Neuronal stem cell (in vitro differentiated cells): ENCODE data around the gene CD44.

Experiments used
- DNase-seq: peaks from one replicate; pipeline ENCODE4 v3.0.0-alpha.2; 2013; ENCODE audit warnings: low spot score
- H2AFZ ChIP-seq: one replicate; pipeline ENCODE4 v1.6.1; 2013; ENCODE audit warnings: mild to moderate bottlenecking, low read length, inconsistent platforms
- H2AK5ac ChIP-seq: 2 replicates; pipeline ENCODE4 v1.6.1; 2013; ENCODE audit warnings: low read depth, mild to moderate bottlenecking, inconsistent platforms, low read length, moderate library complexity, mixed read lengths
- H2BK120ac ChIP-seq: 2 replicates; pipeline ENCODE4 v1.6.1; 2013; ENCODE audit warnings: low read depth, mild to moderate bottlenecking, inconsistent platforms, low read length, moderate library complexity, mixed read lengths
- H2BK12ac ChIP-seq: one replicate; pipeline ENCODE4 v1.6.1; 2013; ENCODE audit warnings: low read length, inconsistent platforms
- H2BK15ac ChIP-seq: 2 replicates; pipeline ENCODE4 v1.6.1; 2013; ENCODE audit warnings: mild to moderate bottlenecking, low read length, inconsistent platforms, mixed read lengths
- H2BK5ac ChIP-seq: one replicate; pipeline ENCODE4 v1.6.1; 2013; ENCODE audit warnings: inconsistent platforms, mild to moderate bottlenecking, low read length, moderate library complexity
- H3K14ac ChIP-seq: one replicate; pipeline ENCODE4 v1.6.1; 2013; ENCODE audit warnings: low read length, inconsistent platforms
- H3K18ac ChIP-seq: 2 replicates; pipeline ENCODE4 v1.6.1; 2013; ENCODE audit warnings: low read length, inconsistent platforms
- H3K23ac ChIP-seq: 2 replicates; pipeline ENCODE4 v1.6.1; 2013; ENCODE audit warnings: low read depth, mild to moderate bottlenecking, mixed read lengths, low read length, inconsistent platforms; ENCODE audit not compliant: poor library complexity
- H3K27ac ChIP-seq: replicated peaks from 3 replicates; pipeline ENCODE4 v1.5.1; 2013; ENCODE audit warnings: low read length, inconsistent platforms
- H3K27me3 ChIP-seq, 3 experiments: 2 replicates each; pipeline ENCODE4 v1.6.1; 2013; ENCODE audit warnings: low read length in 3 of 3, mild to moderate bottlenecking in 2 of 3, inconsistent platforms in 1 of 3, low read depth in 1 of 3, mixed read lengths in 1 of 3, moderate library complexity in 1 of 3; ENCODE audit not compliant: control insufficient read depth in 3 of 3, insufficient read depth in 3 of 3
- H3K36me3 ChIP-seq, 2 donors: replicated peaks in 1 of 2; 2 replicates each; pipeline ENCODE4 v1.6.1; 2013; ENCODE audit warnings: low read length in 2 of 2; ENCODE audit not compliant: control insufficient read depth in 2 of 2, insufficient read depth in 2 of 2
- H3K4ac ChIP-seq: 2 replicates; pipeline ENCODE4 v1.6.1; 2013; ENCODE audit warnings: inconsistent platforms, mild to moderate bottlenecking, low read length, moderate library complexity
- H3K4me1 ChIP-seq, 2 donors: 1 replicate in 1 of 2; 2 replicates in 1 of 2; pipeline ENCODE4 v1.6.1; 2013; ENCODE audit warnings: low read length in 2 of 2, low read depth in 1 of 2; ENCODE audit not compliant: control insufficient read depth in 2 of 2, insufficient read depth in 1 of 2
- H3K4me2 ChIP-seq: one replicate; pipeline ENCODE4 v1.6.1; 2013; ENCODE audit warnings: mild to moderate bottlenecking, low read length, inconsistent platforms; ENCODE audit not compliant: insufficient read depth, poor library complexity, severe bottlenecking
- H3K4me3 ChIP-seq, 2 donors: 2 replicates each; pipeline ENCODE4 v1.5.1; 2013; ENCODE audit warnings: low read length in 2 of 2, mild to moderate bottlenecking in 2 of 2, inconsistent platforms in 1 of 2, moderate library complexity in 1 of 2
- H3K79me1 ChIP-seq: one replicate; pipeline ENCODE4 v1.6.1; 2013; ENCODE audit warnings: low read depth, mild to moderate bottlenecking, inconsistent platforms, low read length, moderate library complexity
- H3K9ac ChIP-seq: one replicate; pipeline ENCODE4 v1.6.1; 2013; ENCODE audit warnings: mild to moderate bottlenecking, low read depth, low read length, inconsistent platforms; ENCODE audit not compliant: poor library complexity
- H3K9me3 ChIP-seq, 2 donors: replicated peaks in 1 of 2; 2 replicates each; pipeline versions ENCODE3 to v1.6.1; 2013; ENCODE audit warnings: low read length in 2 of 2, mild to moderate bottlenecking in 2 of 2, inconsistent platforms in 1 of 2, low read depth in 1 of 2, mixed read lengths in 1 of 2, moderate library complexity in 1 of 2; ENCODE audit not compliant: control insufficient read depth in 2 of 2, insufficient read depth in 1 of 2
- H4K8ac ChIP-seq: one replicate; pipeline ENCODE4 v1.6.1; 2013; ENCODE audit warnings: low read depth, mild to moderate bottlenecking, inconsistent platforms, low read length, moderate library complexity
- H4K91ac ChIP-seq: one replicate; pipeline ENCODE4 v1.6.1; 2013; ENCODE audit warnings: low read length, low read depth, mild to moderate bottlenecking, inconsistent platforms; ENCODE audit not compliant: poor library complexity
- WGBS, 2 donors: extraction: QIAGEN DNeasy Blood & Tissue Kit; methylation state at CpG; one replicate each; pipeline ENCODE4 v1.1.7; 2013; ENCODE audit warnings: missing lambda C conversion rate in 2 of 2, mixed read lengths in 1 of 2; ENCODE audit not compliant: insufficient read length in 2 of 2, insufficient replicate concordance in 1 of 2; ENCODE audit errors: extremely low coverage in 2 of 2; 5-methylcytosine and 5-hydroxymethylcytosine counted together

CD44 gene

GRCh38 chr11:35246745-35247144, 107.8 kb downstream of the CD44 start:
- H2BK5ac ChIP-seq = no peak overlapping the region
- WGBS, 2 donors = no CpG with 5 or more reads among the region's 2 CpGs
- H3K27ac ChIP-seq = no peak overlapping the region

GRCh38 chr11:35247428-35247827, 108.5 kb downstream of the CD44 start:
- no peak overlapping the region for H2AFZ ChIP-seq
- H3K79me1 ChIP-seq = no peaks in the 10 kb centered on the region
- no CpG with 5 or more reads among the region's 3 CpGs for WGBS, 2 donors
- no peak overlapping the region for H2BK12ac ChIP-seq
- H3K14ac ChIP-seq = no peak overlapping the region
- H3K27ac ChIP-seq = no peak overlapping the region
- H3K4me3 ChIP-seq = no peak overlapping the region
- H3K4me2 ChIP-seq = no peak overlapping the region
- no peaks in the 10 kb centered on the region for H3K27me3 ChIP-seq
- H2BK15ac ChIP-seq = no peak overlapping the region
- peaks cover 0 to 5% of the 10 kb centered on the region in 2 donors for H3K9me3 ChIP-seq
- H2AK5ac ChIP-seq = no peak overlapping the region
- H3K4ac ChIP-seq = no peak overlapping the region
- no peaks in the 10 kb centered on the region for H3K36me3 ChIP-seq
- no peak overlapping the region for H2BK120ac ChIP-seq
- H3K18ac ChIP-seq = no peak overlapping the region
- H4K91ac ChIP-seq = no peak overlapping the region
- no peak overlapping the region for H3K9ac ChIP-seq
- DNase-seq = no peak
- no peak overlapping the region for H3K23ac ChIP-seq
- no peak overlapping the region for H4K8ac ChIP-seq
- no peaks in the 10 kb centered on the region for H3K4me1 ChIP-seq
- no peak overlapping the region for H2BK5ac ChIP-seq

More at GRCh38 chr11:35246745-35247144, 107.8 kb downstream of the CD44 start:
- H4K8ac ChIP-seq = no peak overlapping the region
- no peak for DNase-seq
- H2BK12ac ChIP-seq = no peak overlapping the region
- peaks cover 0 to 5% of the 10 kb centered on the region in 2 donors for H3K9me3 ChIP-seq
- no peaks in the 10 kb centered on the region for H3K36me3 ChIP-seq
- no peak overlapping the region for H2AFZ ChIP-seq
- no peak overlapping the region for H3K4me3 ChIP-seq
- no peak overlapping the region for H2BK15ac ChIP-seq
- no peak overlapping the region for H2AK5ac ChIP-seq
- no peak overlapping the region for H4K91ac ChIP-seq
- no peak overlapping the region for H3K9ac ChIP-seq
- H3K79me1 ChIP-seq = no peaks in the 10 kb centered on the region
- no peaks in the 10 kb centered on the region for H3K4me1 ChIP-seq
- no peak overlapping the region for H3K4ac ChIP-seq
- H3K27me3 ChIP-seq = no peaks in the 10 kb centered on the region
- H3K4me2 ChIP-seq = no peak overlapping the region
- H2BK120ac ChIP-seq = no peak overlapping the region
- H3K14ac ChIP-seq = no peak overlapping the region
- no peak overlapping the region for H3K23ac ChIP-seq
- H3K18ac ChIP-seq = no peak overlapping the region

GRCh38 chr11:35247863-35248262, 108.9 kb downstream of the CD44 start:
- H2BK5ac ChIP-seq = no peak overlapping the region
- no peak overlapping the region for H3K4me2 ChIP-seq
- DNase-seq = no peak
- H3K9ac ChIP-seq = no peak overlapping the region
- no peaks in the 10 kb centered on the region for H3K27me3 ChIP-seq
- no peak overlapping the region for H2AK5ac ChIP-seq
- no peak overlapping the region for H2BK120ac ChIP-seq
- H3K36me3 ChIP-seq = no peaks in the 10 kb centered on the region
- WGBS, 2 donors = no CpG with 5 or more reads among the region's 3 CpGs
- H3K27ac ChIP-seq = no peak overlapping the region
- H4K91ac ChIP-seq = no peak overlapping the region
- H3K4me3 ChIP-seq = no peak overlapping the region
- no peak overlapping the region for H2BK12ac ChIP-seq
- no peak overlapping the region for H4K8ac ChIP-seq
- H3K23ac ChIP-seq = no peak overlapping the region
- H3K9me3 ChIP-seq = peaks cover 0 to 5% of the 10 kb centered on the region in 2 donors
- H2AFZ ChIP-seq = no peak overlapping the region
- H2BK15ac ChIP-seq = no peak overlapping the region
- no peak overlapping the region for H3K4ac ChIP-seq
- H3K18ac ChIP-seq = no peak overlapping the region
- H3K14ac ChIP-seq = no peak overlapping the region
- H3K4me1 ChIP-seq = no peaks in the 10 kb centered on the region
- no peaks in the 10 kb centered on the region for H3K79me1 ChIP-seq

- no CpG with 5 or more reads among the region's 4 CpGs for WGBS, 2 donors
- Histone ChIP-seq H3K27me3 (no peaks in the 10 kb centered on the region), H3K79me1 (no peaks in the 10 kb centered on the region), H2BK15ac (no peak overlapping the region), H2BK5ac (no peak overlapping the region), H2BK12ac (no peak overlapping the region), H3K23ac (no peak overlapping the region), H3K14ac (no peak overlapping the region), H3K27ac (no peak overlapping the region), H3K4me1 (no peaks in the 10 kb centered on the region), H3K9me3 (peaks cover 0 to 5% of the 10 kb centered on the region in 2 donors), H4K8ac (no peak overlapping the region), H3K18ac (no peak overlapping the region), H3K4me3 (no peak overlapping the region), H3K4me2 (no peak overlapping the region), H3K9ac (no peak overlapping the region), H2BK120ac (no peak overlapping the region), H4K91ac (no peak overlapping the region), H2AFZ (no peak overlapping the region), H3K36me3 (no peaks in the 10 kb centered on the region), H2AK5ac (no peak overlapping the region), H3K4ac (no peak overlapping the region)
- DNase-seq = peak; percentile 5
Measured at GRCh38 chr11:35248558-35249323, 109.8 kb downstream of the CD44 start.
